ENCODE data around the gene KRTAP12-3.

DNA sequence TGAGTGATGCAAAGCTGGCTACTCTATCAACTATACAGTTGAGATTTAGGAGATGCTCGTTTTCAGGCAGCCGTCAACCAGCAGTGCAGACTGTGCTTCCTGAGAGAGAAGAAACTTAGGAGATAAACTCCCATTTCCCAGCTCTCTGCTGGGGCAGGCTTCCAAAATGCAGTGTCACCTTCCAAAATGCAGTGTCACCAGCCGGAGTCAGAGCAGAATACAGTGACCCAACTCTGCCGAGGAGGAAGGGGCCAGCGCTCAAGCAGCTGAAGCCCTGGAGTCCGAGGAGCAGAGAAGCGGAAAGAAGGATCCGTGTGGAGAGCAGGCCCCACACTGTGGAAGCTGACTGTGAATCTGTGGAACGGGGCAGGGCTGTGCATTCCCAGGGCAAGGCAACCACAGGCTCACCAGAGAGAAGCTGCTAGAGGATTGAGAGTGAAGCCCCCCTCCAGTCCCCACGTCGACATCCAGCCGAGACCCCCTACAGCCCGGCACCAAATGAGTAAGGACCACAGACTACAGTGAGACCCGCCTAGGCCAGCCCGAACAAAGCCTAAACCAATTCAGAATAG is 24.9 kb downstream of the KRTAP12-3 start:
- TF ChIP-seq CTCF (conservative IDR thresholded peaks at IDR 0.05 in 1 of 2, IDR thresholded peaks at IDR 0.05 in 1 of 2; ENCODE audit: low read depth in 1 of 2, low read length in 2 of 2), result no peak
- no peak for TF ChIP-seq EZH2 (IDR thresholded peaks at IDR 0.05; ENCODE audit: low read length, missing control alignments)
